Skeletal muscle tissue (tissue), 4 donors: ENCODE measurements around the gene SPRTN. TPM values are rescaled to one million over a fixed set of nuclear protein-coding genes. Genes with fewer than 3 reads are reported as not detected.

Experiments used
- H3K27ac ChIP-seq: one replicate; pipeline ENCODE4 v1.7.0; 2013; ENCODE audit warnings: mild to moderate bottlenecking, low read depth, low read length, inconsistent platforms
- H3K27me3 ChIP-seq, 3 donors: one replicate each; pipeline ENCODE4 v1.7.0; 2013; ENCODE audit warnings: low read length in 3 of 3; ENCODE audit not compliant: control insufficient read depth in 3 of 3, insufficient read depth in 3 of 3
- H3K36me3 ChIP-seq, 3 donors: one replicate each; pipeline ENCODE4 v1.7.0; 2013; ENCODE audit warnings: low read length in 3 of 3; ENCODE audit not compliant: control insufficient read depth in 3 of 3, insufficient read depth in 3 of 3
- H3K4me1 ChIP-seq, 3 donors: one replicate each; pipeline ENCODE4 v1.7.0; 2013; ENCODE audit warnings: low read length in 3 of 3, mild to moderate bottlenecking in 3 of 3; ENCODE audit not compliant: control insufficient read depth in 3 of 3, insufficient read depth in 3 of 3
- H3K4me3 ChIP-seq, 3 donors: one replicate each; pipeline ENCODE4 v1.7.0; 2013; ENCODE audit warnings: low read length in 3 of 3
- H3K9ac ChIP-seq, 3 donors: one replicate each; pipeline ENCODE4 v1.7.0; 2013; ENCODE audit warnings: low read length in 3 of 3, mild to moderate bottlenecking in 3 of 3, moderate library complexity in 2 of 3, low read depth in 1 of 3
- H3K9me3 ChIP-seq, 3 donors: one replicate each; pipeline ENCODE4 v1.7.0; 2013; ENCODE audit warnings: low read length in 3 of 3; ENCODE audit not compliant: control insufficient read depth in 3 of 3
- total RNA-seq: library from RNA; depleted of rRNA; stranded (reverse); fragments of >200 nt; gene quantifications from one replicate; pipeline ENCODE4 v1.2.3, GENCODE V29; 2014
- donor health status: Osteomylitis.

SPRTN gene
- total RNA-seq, 1 donor from 2014 or later: 5.7 TPM

DNA sequence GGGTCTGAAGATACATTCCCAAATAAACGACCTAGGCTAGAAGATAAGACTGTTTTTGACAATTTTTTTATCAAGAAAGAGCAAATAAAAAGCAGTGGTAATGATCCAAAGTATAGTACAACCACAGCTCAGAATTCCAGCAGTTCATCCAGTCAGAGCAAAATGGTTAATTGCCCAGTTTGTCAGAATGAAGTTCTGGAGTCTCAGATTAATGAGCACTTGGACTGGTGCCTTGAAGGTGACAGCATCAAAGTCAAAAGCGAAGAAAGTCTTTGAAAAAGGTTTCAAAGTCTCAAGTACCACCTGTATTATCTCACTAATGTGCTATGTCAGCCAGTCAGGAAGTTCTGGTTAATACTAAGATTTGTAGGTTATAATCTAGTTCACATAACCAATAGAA lies 15.0 kb downstream of the SPRTN start:
- H3K4me3 ChIP-seq: no peak overlapping the region
- H3K9ac ChIP-seq: no peak overlapping the region
- H3K36me3 ChIP-seq: peaks cover 3 to 31% (median 14%) of the 10 kb centered on the region in 3 donors
- peaks cover 0 to 7% (median 2%) of the 10 kb centered on the region in 3 donors for H3K4me1 ChIP-seq
- no peak overlapping the region for H3K27ac ChIP-seq
- no peaks in the 10 kb centered on the region for H3K9me3 ChIP-seq
- H3K27me3 ChIP-seq: no peaks in the 10 kb centered on the region

DNA sequence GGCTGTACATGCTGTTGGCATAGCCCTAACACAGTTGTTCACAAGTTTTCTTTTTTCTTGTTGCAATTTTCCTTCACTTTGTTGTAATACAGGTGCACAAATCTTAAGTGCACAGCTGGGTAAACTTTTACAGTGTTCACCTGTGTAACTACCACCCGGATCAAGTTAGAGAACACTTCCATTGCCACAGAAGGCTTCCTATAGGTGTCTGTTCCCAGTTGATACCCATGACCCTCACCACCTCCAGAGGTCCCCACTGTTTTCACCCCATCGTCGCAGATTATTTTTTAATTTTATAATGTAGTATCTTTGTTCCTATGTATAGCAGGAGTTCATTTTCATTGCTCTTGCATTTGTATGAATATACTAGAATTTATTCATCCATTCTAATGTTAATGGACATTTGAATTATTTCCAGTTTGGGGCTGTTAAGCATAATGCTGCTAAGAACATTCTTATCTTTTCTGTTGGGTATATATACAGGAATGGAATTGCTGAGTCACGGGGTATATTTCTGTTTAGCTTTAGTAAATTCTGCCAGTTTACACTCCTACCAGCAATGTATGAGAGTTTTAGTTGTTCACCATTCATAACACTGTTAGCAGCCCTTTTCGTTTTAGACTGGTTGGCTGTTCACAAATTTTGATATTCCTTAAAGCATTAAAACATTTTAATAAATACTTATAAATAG lies 16.4 kb downstream of the SPRTN start:
- no peak overlapping the region for H3K9ac ChIP-seq
- H3K4me1 ChIP-seq: peaks cover 0 to 8% (median 6%) of the 10 kb centered on the region in 3 donors
- H3K9me3 ChIP-seq: no peaks in the 10 kb centered on the region
- no peak overlapping the region for H3K27ac ChIP-seq
- H3K27me3 ChIP-seq: no peaks in the 10 kb centered on the region
- H3K4me3 ChIP-seq: no peak overlapping the region
- H3K36me3 ChIP-seq: peaks cover 2 to 24% (median 8%) of the 10 kb centered on the region in 3 donors

DNA sequence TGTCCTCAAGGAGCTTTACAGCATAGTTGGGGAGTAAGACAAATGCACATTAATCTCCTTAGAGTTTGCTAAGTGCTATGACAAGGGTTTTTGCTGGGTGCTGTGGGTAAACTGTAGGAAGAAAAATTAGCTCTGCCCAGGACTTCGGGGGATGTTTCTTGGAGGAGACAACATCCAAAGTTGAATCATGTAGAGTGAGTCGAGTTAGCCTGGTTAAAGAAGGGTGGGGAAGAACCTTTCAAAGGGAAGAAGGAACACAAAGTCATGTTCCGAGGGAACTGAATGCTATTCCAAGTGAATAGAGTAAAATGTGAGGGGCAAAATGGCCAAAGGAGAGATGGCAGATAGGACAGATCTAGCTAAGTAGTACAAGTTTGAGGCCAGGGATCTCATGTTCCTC lies 17.1 kb downstream of the SPRTN start:
- Histone ChIP-seq H3K27ac (no peak overlapping the region), H3K9ac (no peak overlapping the region), H3K9me3 (no peaks in the 10 kb centered on the region), H3K36me3 (peaks cover 0 to 17% (median 1%) of the 10 kb centered on the region in 3 donors), H3K27me3 (no peaks in the 10 kb centered on the region), H3K4me3 (no peak overlapping the region), H3K4me1 (peaks cover 0 to 13% (median 10%) of the 10 kb centered on the region in 3 donors)

DNA sequence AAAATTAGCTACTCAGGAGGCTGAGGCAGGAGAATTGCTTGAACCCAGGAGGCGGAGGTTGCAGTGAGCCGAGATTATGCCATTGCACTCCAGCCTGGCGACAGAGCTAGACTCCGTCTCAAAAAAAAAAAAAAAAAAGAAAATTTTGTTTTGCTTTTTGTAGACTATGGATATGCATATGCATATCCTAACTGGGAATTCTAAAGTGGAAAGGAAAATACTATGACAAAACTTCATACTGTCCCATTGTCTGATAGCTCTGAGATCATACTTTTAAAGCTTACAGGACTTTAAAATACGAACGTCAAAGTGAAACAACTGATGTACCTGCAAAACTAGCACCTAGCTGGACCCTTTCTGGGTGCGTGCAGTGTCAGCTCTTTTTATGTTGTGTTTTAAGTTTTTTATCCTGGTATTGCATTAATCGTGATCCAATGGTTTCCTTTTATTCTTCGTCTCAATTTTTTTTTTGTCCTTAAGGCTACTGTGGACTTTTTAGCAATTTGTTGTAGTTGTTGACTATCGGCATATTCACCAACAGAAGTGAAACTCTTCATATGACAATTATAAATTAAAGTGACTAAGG lies 19.2 kb downstream of the SPRTN start:
- no peak overlapping the region for H3K4me3 ChIP-seq

DNA sequence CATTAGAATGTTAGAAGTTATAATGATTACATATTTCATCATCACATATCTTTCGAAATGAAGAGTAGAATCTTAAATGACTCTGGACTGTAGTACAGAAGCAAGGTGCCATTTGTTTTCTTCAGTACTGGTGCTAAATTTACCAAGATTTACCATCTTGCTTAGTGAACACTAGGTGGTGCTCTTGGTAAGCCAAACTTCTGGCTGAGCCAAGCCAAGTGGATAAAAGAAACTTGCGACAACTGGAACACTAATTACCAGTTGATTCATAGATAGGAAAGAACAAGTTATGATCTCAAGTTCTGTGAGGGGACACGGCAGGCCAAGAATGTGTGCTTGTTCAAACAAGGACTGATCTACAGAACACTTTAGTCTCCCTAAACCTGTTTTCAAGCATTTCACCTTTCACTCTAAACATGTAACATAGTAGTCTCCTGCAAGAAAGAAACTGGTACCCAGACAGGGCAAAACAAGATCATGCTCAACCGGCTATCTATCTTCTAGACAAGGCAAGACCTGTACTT lies 19.8 kb downstream of the SPRTN start:
- Histone ChIP-seq H3K4me1 (peaks cover 0 to 15% (median 13%) of the 10 kb centered on the region in 3 donors), H3K4me3 (no peak overlapping the region), H3K9ac (no peak overlapping the region), H3K27ac (no peak overlapping the region), H3K27me3 (no peaks in the 10 kb centered on the region), H3K9me3 (no peaks in the 10 kb centered on the region), H3K36me3 (peaks cover 0 to 5% (median 0%) of the 10 kb centered on the region in 3 donors)

More for the DNA sequence above, 19.2 kb downstream of the SPRTN start:
- peaks cover 0 to 13% (median 13%) of the 10 kb centered on the region in 3 donors for H3K4me1 ChIP-seq
- no peak overlapping the region for H3K27ac ChIP-seq
- H3K9ac ChIP-seq: no peak overlapping the region
- H3K36me3 ChIP-seq: peaks cover 0 to 9% (median 0%) of the 10 kb centered on the region in 3 donors
- no peaks in the 10 kb centered on the region for H3K27me3 ChIP-seq
- H3K9me3 ChIP-seq: no peaks in the 10 kb centered on the region

DNA sequence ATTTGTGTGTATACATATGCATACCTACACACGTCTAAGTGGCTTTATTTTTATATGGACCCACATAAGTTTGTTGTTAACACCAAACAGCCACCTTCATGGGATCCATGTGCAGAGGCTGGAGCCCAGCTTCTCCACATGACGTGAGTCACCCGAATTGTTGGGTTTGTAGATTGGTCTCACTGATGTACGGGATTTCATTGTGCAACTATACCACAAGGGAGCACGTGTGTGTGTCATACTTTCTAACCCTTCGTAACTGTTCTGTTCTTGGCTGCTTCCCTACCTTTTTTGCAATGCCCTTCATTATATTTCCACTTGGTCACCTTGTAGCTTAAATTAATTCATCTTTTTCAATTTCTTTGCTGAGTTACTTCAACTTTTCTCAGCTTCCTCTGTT lies 21.0 kb downstream of the SPRTN start:
- H3K36me3 ChIP-seq: peaks cover 0 to 5% (median 3%) of the 10 kb centered on the region in 3 donors
- no peak overlapping the region for H3K27ac ChIP-seq
- no peak overlapping the region for H3K9ac ChIP-seq
- no peaks in the 10 kb centered on the region for H3K27me3 ChIP-seq
- no peak overlapping the region for H3K4me3 ChIP-seq
- H3K9me3 ChIP-seq: no peaks in the 10 kb centered on the region
- peaks cover 0 to 15% (median 13%) of the 10 kb centered on the region in 3 donors for H3K4me1 ChIP-seq

DNA sequence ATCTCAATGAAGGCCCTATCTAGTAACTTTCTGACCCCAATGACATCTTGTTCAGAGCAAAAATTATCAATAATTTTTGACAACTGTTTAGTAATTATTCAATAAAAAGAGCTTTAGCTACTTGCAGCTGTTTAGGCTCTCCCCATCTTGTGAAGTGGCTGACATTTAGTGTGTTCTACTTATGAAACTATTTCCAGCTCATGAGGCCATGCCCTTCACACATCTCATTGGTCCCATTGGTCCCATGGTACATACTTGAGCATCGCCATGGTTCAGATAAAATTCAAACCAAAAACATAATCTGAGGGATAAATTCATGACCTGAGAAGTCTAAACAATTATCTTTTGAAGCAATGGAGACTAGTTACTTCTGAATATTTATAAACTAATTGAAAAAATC lies 24.2 kb downstream of the SPRTN start:
- Histone ChIP-seq H3K4me3 (no peak overlapping the region), H3K27me3 (no peaks in the 10 kb centered on the region), H3K9ac (no peak overlapping the region), H3K4me1 (peaks cover 0 to 15% (median 13%) of the 10 kb centered on the region in 3 donors), H3K36me3 (peaks cover 0 to 12% (median 7%) of the 10 kb centered on the region in 3 donors), H3K9me3 (no peaks in the 10 kb centered on the region), H3K27ac (no peak overlapping the region)

DNA sequence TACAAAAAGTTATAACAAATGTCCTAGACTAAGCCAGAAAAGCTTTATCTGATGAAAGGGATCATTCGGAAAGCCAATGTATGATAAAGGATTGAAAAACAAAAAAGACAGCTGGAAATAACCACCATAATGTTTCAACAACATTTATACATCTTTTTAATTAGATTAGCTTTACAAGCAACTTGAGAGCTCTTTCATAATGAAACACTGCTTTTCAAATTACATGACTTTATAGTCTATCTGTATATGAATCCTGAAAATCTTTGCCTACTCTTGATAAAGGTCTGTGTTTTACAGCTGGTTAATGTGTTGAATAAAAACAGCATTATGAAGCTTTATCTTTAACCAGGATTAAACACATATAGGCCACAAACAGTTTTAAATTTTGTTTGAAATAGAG lies 25.5 kb downstream of the SPRTN start:
- no peak overlapping the region for H3K9ac ChIP-seq
- H3K27me3 ChIP-seq: no peaks in the 10 kb centered on the region
- peaks cover 0 to 11% (median 4%) of the 10 kb centered on the region in 3 donors for H3K4me1 ChIP-seq
- no peak overlapping the region for H3K4me3 ChIP-seq
- no peaks in the 10 kb centered on the region for H3K9me3 ChIP-seq
- H3K27ac ChIP-seq: no peak overlapping the region
- H3K36me3 ChIP-seq: peaks cover 0 to 18% (median 7%) of the 10 kb centered on the region in 3 donors

DNA sequence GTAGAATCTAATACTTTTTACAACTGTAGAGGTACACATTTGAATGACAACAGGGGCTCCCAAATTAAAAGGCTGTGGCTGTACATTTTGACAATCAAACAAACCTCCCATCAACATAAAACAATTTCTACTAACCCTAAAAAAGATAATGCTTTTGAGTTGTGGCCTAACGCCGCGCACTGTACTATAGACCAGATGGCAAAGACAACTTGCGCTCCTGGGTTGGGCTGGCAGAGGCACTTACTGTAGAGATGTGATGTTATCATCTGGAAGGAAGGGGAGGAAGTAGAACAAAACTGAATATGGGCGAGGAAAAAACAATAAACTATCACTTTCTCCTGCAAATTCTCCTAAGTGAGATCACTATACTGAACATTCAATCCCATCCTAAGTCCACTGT lies 26.1 kb downstream of the SPRTN start:
- Histone ChIP-seq H3K9me3 (no peaks in the 10 kb centered on the region), H3K4me3 (no peak overlapping the region), H3K9ac (no peak overlapping the region), H3K36me3 (peaks cover 0 to 23% (median 11%) of the 10 kb centered on the region in 3 donors), H3K27me3 (no peaks in the 10 kb centered on the region), H3K4me1 (peaks cover 0 to 9% (median 4%) of the 10 kb centered on the region in 3 donors), H3K27ac (no peak overlapping the region)

DNA sequence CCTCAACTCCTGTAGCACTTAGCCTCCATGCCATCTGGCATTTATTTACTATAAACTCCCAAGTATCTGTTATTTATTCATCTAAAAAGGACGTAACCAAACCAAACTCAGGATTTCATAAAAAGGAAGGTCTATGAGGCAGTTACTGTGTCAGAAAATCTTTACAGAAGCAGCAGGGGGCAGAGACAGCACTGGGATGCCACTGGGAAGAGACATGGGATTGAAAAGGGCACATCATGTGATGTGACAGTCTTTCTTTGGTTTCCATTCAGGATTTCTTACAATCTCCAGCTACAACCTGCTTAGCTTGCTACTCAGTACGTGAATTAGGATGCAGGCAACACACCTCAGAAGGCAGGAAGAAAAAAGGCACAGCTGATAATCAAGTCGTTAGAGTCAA lies 31.2 kb downstream of the SPRTN start:
- H3K27me3 ChIP-seq: no peaks in the 10 kb centered on the region
- peaks cover 4 to 26% (median 12%) of the 10 kb centered on the region in 3 donors for H3K36me3 ChIP-seq
- no peak overlapping the region for H3K4me3 ChIP-seq
- H3K4me1 ChIP-seq: peaks cover 0 to 3% (median 0%) of the 10 kb centered on the region in 3 donors
- H3K9me3 ChIP-seq: no peaks in the 10 kb centered on the region
- H3K9ac ChIP-seq: peak overlapping the region in 1 of 3 donors; percentile 7
- H3K27ac ChIP-seq: no peak overlapping the region
